Mucosa of rectum (tissue), 2 donors: Measurements from ENCODE around the gene CALHM4.

Source experiments
- H3K27ac ChIP-seq, 2 donors: one replicate each; pipeline ENCODE4 v1.7.0; 2013; ENCODE audit warnings: inconsistent platforms in 2 of 2, low read depth in 2 of 2, low read length in 2 of 2
- H3K27me3 ChIP-seq, 2 donors: one replicate each; pipeline ENCODE4 v1.7.0; 2013; ENCODE audit warnings: low read length in 2 of 2; ENCODE audit not compliant: control insufficient read depth in 2 of 2, insufficient read depth in 2 of 2
- H3K36me3 ChIP-seq, 2 donors: one replicate each; pipeline ENCODE4 v1.7.0; 2013; ENCODE audit warnings: low read length in 2 of 2; ENCODE audit not compliant: control insufficient read depth in 2 of 2, insufficient read depth in 2 of 2
- H3K4me1 ChIP-seq, 2 donors: one replicate each; pipeline ENCODE4 v1.7.0; 2013; ENCODE audit warnings: low read length in 2 of 2, mild to moderate bottlenecking in 1 of 2; ENCODE audit not compliant: control insufficient read depth in 2 of 2, insufficient read depth in 2 of 2
- H3K4me3 ChIP-seq, 2 donors: one replicate each; pipeline ENCODE4 v1.7.0; 2013; ENCODE audit warnings: low read length in 2 of 2
- H3K9ac ChIP-seq, 2 donors: one replicate each; pipeline ENCODE4 v1.7.0; 2013; ENCODE audit warnings: low read length in 2 of 2, low read depth in 1 of 2, mild to moderate bottlenecking in 1 of 2
- H3K9me3 ChIP-seq, 2 donors: one replicate each; pipeline ENCODE4 v1.7.0; 2013; ENCODE audit warnings: low read length in 2 of 2; ENCODE audit not compliant: control insufficient read depth in 2 of 2
- donor health status: healthy.
- donor health status: Normal muscosa, but diverticular disease.

Gene CALHM4

DNA sequence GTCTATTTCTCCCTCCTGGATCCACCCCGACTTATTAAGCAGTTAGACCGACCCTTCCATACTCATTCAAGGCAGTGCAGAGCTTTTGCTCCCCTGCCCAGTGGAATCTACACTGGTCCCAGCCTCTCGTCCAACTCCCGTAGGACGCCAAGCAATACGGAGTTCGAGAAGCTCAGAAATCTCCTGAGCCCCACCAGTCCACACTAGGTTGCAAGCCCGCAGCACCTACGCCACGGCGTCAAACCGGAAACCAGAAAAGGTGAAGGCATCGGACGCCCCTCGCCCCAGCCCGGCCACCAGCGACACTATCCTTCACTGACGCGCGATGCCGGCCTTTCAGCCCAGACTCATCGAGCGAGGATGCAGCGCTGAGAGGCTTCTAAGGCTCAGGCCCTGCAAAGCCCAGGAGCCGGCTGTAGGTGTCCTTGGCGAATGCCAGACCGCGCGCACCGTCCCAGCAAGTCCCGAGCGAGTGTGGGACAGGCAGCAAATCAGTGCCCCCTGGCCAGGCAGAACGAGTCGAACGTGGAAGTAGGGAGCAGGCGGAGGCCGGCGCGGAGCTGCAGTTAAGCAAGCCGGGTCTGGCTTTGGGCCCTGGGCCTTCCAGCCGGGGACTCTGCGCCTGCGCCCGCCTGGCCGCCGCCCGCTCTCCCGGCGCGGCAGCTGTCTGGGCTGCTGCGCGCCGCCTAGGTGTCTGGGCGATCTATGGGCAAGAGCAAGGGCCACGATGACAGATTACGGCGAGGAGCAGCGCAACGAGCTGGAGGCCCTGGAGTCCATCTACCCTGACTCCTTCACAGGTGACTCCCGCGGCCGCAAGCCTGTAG, 17.5 kb downstream of the CALHM4 start, which contains the start of gene RWDD1:
TSS of gene RWDD1 (plus strand) at position 649 of the 827 bp plus-strand sequence. CDS start at position 728, 79 bp downstream.
- H3K9me3 ChIP-seq, result no peaks in the 10 kb centered on the region
- H3K4me1 ChIP-seq, result peaks cover 0 to 8% of the 10 kb centered on the region in 2 donors
- H3K27ac ChIP-seq, result peak within 1 kb of the TSS; percentile 90 to 91
- peaks cover 4 to 7% of the 10 kb centered on the region in 2 donors for H3K36me3 ChIP-seq
- no peaks in the 10 kb centered on the region for H3K27me3 ChIP-seq
- H3K9ac ChIP-seq, result peak within 1 kb of the TSS; percentile 92 to 98
- peak within 1 kb of the TSS; percentile 89 to 96 for H3K4me3 ChIP-seq

DNA sequence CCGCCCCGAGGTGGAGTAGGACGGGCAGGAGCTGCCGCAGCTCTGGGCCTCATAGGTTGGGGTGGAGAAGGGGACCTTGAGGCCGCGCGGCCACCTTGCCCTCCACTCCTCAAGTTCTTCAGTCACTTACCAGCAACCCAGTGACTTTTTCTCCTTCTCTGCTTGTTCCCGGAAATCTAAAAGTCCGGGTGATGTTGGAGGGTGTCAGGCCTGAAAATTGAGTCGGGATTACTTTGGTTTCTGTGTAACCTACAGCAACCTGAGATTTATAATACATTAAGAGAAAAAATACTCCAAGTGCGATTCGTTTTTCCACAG, 18.1 kb downstream of the CALHM4 start:
- H3K36me3 ChIP-seq, result peaks cover 4 to 7% of the 10 kb centered on the region in 2 donors
- H3K27me3 ChIP-seq, result no peaks in the 10 kb centered on the region
- H3K9ac ChIP-seq, result peak overlapping the region; percentile 90 to 92
- H3K4me3 ChIP-seq, result peak overlapping the region; percentile 89 to 96
- peak overlapping the region; percentile 90 to 91 for H3K27ac ChIP-seq
- no peaks in the 10 kb centered on the region for H3K9me3 ChIP-seq
- H3K4me1 ChIP-seq, result peaks cover 0 to 8% of the 10 kb centered on the region in 2 donors

DNA sequence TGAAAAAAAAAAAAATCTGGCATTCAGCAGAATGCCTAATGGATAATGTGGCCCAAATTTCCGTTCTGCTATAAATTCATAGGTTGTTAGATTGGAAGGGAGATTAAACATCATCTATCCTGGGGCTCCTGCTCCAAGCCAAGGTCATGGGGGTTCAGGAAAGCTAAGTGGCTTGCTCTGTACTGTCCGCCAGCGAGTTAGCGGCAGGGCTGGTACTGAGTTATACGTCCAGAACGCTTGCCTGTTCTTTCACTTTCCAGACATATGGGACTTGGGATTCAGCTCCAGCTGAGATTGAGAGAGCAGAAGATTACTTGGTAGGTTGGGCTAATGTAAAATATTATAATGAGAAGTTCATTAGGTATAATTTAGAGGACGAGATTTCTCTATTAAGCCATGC, 18.6 kb downstream of the CALHM4 start:
- peak overlapping the region; percentile 89 to 96 for H3K4me3 ChIP-seq
- H3K9me3 ChIP-seq, result no peaks in the 10 kb centered on the region
- H3K27ac ChIP-seq, result peak overlapping the region; percentile 90 to 91
- H3K9ac ChIP-seq, result peak overlapping the region; percentile 90 to 92
- peaks cover 0 to 8% of the 10 kb centered on the region in 2 donors for H3K4me1 ChIP-seq
- H3K27me3 ChIP-seq, result no peaks in the 10 kb centered on the region
- peaks cover 4 to 7% of the 10 kb centered on the region in 2 donors for H3K36me3 ChIP-seq

DNA sequence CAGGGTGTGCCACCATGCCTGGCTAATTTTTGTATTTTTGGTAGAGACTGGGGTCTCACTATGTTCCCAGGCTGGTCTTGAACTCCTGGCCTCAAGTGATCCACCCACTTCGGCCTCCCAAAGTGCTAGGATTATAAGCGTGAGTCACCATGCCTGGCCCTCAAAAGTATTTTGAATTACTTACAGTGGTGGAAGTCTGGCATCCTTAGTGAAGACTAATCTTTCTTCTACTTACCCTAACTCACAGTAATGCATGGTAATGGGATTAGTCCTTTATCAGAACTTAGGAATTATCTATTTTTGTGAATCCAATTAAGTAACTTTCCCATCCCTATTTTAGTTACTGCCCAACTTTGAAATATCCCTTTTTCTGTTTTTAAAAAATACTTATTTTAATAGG, 21.7 kb downstream of the CALHM4 start:
- H3K27ac ChIP-seq, result no peak overlapping the region
- H3K27me3 ChIP-seq, result no peaks in the 10 kb centered on the region
- no peaks in the 10 kb centered on the region for H3K9me3 ChIP-seq
- peaks cover 4 to 8% of the 10 kb centered on the region in 2 donors for H3K36me3 ChIP-seq
- no peak overlapping the region for H3K9ac ChIP-seq
- H3K4me1 ChIP-seq, result peaks cover 0 to 8% of the 10 kb centered on the region in 2 donors
- H3K4me3 ChIP-seq, result no peak overlapping the region

DNA sequence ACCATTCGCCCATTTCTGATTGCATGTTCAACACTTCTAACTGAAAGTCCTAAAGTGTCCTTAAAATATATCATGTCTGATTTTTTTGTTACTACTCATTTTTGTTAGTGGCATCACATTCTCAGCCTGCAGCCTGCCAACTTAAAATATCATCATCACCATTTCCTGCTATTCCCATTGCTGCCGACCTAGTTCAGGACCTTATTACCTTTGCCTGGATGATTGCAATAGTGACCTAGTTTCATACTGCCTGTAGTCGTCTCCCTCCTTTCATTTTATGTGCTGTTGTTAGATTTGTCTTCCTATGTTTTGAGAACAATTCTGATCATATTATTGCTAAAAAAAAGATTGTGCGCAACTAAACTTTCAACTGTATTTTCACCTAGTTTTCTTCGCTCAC, 23.9 kb downstream of the CALHM4 start:
- no peak overlapping the region for H3K9ac ChIP-seq
- no peak overlapping the region for H3K27ac ChIP-seq
- H3K36me3 ChIP-seq, result peaks cover 9 to 10% of the 10 kb centered on the region in 2 donors
- H3K4me3 ChIP-seq, result no peak overlapping the region
- no peaks in the 10 kb centered on the region for H3K9me3 ChIP-seq
- H3K4me1 ChIP-seq, result peaks cover 0 to 5% of the 10 kb centered on the region in 2 donors
- no peaks in the 10 kb centered on the region for H3K27me3 ChIP-seq

DNA sequence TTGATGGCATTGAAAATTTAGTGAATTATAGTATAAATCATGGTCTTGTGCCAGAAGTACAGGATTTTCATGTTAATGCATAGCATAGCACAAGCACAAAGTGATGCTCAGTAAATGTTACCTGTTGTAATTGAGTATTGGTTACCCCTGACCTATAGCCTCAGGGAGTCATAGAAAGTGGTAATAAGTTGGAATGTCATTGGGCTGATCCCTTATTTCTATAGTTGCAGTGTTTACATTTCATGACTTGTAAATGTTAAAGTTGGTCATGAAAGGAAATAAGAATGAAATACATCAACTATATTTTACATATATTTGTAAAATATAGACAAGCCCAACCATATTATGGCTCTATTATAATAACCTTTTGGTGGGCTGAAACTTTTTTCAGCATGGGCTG, 24.8 kb downstream of the CALHM4 start:
- Histone ChIP-seq H3K9me3 (no peaks in the 10 kb centered on the region), H3K36me3 (peaks cover 9 to 10% of the 10 kb centered on the region in 2 donors), H3K9ac (no peak overlapping the region), H3K27me3 (no peaks in the 10 kb centered on the region), H3K4me3 (no peak overlapping the region), H3K27ac (no peak overlapping the region), H3K4me1 (no peaks in the 10 kb centered on the region)

DNA sequence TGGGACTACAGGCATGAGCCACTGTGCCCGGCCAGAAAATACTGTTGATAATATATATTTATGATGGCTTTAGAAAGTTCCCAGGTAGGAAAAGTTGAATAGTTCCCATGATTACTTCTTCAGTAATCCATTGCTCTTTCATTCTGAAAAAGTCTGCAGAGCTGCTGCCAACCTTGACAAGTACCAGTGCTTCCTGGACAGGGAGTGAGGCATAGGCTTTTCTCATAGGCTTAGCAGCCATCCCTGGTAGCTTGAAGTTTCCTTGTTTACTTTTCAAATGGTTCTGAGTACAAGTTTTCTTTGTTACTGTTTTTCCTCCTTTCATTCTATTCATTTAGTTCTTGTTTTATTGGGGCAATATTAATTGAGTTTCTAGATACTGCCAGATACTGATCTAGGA, 25.6 kb downstream of the CALHM4 start:
- no peak overlapping the region for H3K9ac ChIP-seq
- no peaks in the 10 kb centered on the region for H3K9me3 ChIP-seq
- H3K27ac ChIP-seq, result no peak overlapping the region
- peaks cover 9 to 10% of the 10 kb centered on the region in 2 donors for H3K36me3 ChIP-seq
- H3K4me3 ChIP-seq, result no peak overlapping the region
- no peaks in the 10 kb centered on the region for H3K27me3 ChIP-seq
- H3K4me1 ChIP-seq, result no peaks in the 10 kb centered on the region

DNA sequence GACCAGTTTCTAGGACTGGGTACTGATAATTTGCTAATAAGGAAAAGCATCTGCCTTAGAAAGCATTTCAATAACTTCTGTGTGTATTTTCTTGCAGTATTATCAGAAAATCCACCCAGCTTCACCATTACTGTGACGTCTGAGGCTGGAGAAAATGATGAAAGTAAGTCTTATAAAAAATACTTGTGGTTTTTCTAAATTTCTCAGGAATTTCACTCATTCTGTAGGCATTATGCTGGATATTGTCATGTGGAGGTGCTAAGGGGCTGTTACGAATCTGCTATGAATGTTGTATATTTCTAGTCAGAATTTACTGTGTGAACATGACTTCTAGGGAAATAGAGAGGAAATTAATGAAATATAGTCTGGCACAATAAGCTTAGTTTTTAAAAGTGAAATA, 26.6 kb downstream of the CALHM4 start:
- Histone ChIP-seq H3K36me3 (peaks cover 8 to 18% of the 10 kb centered on the region in 2 donors), H3K4me1 (no peaks in the 10 kb centered on the region), H3K27me3 (no peaks in the 10 kb centered on the region), H3K4me3 (no peak overlapping the region), H3K27ac (no peak overlapping the region), H3K9me3 (no peaks in the 10 kb centered on the region), H3K9ac (no peak overlapping the region)

DNA sequence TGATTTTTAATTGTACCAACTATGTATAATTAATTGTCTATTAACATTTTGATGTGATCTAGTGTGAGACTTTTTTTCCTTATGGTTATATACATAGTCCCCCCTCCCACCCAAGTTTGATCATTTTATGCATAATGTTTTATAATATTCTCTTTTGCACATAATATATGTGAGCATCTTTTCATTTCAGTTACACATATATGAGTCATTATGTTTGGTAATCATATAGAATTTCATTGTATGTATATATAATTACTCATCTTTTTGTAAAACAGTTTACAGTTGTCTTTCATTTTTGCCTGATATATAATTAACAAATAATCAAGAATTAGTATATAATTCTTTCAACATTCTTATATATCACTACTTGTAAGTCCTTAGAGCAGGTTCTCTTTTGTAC, 32.7 kb downstream of the CALHM4 start:
- Histone ChIP-seq H3K4me1 (no peaks in the 10 kb centered on the region), H3K27me3 (no peaks in the 10 kb centered on the region), H3K36me3 (peaks cover 26 to 28% of the 10 kb centered on the region in 2 donors)

DNA sequence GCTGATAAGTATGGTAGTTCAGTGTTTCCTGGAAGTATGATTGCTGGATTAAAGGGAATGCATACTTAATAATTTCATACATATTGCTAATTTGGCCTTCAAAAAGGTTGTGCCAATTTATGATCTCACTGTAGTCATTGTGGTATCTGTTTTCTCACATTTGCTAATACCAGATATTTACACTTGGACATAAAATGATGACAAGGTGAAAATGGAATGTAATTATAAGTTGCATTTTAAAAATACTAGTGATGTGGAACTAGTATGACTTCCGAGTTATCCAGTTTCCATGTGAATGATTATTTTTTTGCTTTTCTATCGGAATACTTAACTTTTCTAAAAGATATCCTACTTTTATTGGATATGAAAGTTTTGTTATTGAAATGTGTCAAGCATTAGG, 33.2 kb downstream of the CALHM4 start:
- H3K4me1 ChIP-seq, result no peaks in the 10 kb centered on the region
- no peak overlapping the region for H3K9ac ChIP-seq
- H3K9me3 ChIP-seq, result no peaks in the 10 kb centered on the region
- H3K27ac ChIP-seq, result no peak overlapping the region
- H3K4me3 ChIP-seq, result no peak overlapping the region
- peaks cover 29 to 30% of the 10 kb centered on the region in 2 donors for H3K36me3 ChIP-seq
- H3K27me3 ChIP-seq, result no peaks in the 10 kb centered on the region

More for the DNA sequence above, 32.7 kb downstream of the CALHM4 start:
- H3K9ac ChIP-seq, result no peak overlapping the region
- no peak overlapping the region for H3K4me3 ChIP-seq
- no peaks in the 10 kb centered on the region for H3K9me3 ChIP-seq
- no peak overlapping the region for H3K27ac ChIP-seq
